Activated gamma-delta T cell (primary cell): ENCODE measurements around the gene SNRPD2.
"Not testable (repeated sequence)": the region's sequence is repeated elsewhere in the genome, so short reads cannot be mapped to it uniquely, and the experiment has no call there.

Source experiments
- DNase-seq: peaks from one replicate; lab custom pipeline; 2025; lab: John Stamatoyannopoulos, UW
- total RNA-seq, 2 donors: gene quantifications; one replicate each; lab custom pipeline; 2026; lab: John Stamatoyannopoulos, UW

SNRPD2 gene
- 82.7 to 100 reads per million in 2 donors for total RNA-seq

GRCh38 chr19:45691516-45692186, at the start of gene SNRPD2:
Gene SNRPD2, minus strand, starts transcription at chr19:45691953. Its CDS starts 65 bp downstream, at chr19:45691888.
- peak; percentile 73 for DNase-seq

GRCh38 chr19:45739498-45740439, 48.0 kb upstream of the SNRPD2 start:
- no peak for DNase-seq

GRCh38 chr19:45733160-45733810, 41.5 kb upstream of the SNRPD2 start, which contains the start of gene MEIOSIN:
Gene MEIOSIN, plus strand, starts transcription at chr19:45733439. Its CDS starts 1,938 bp downstream, at chr19:45735377.
- DNase-seq: no peak

GRCh38 chr19:45730368-45731288, 38.9 kb upstream of the SNRPD2 start, which contains the start of gene FBXO46:
Gene FBXO46, minus strand, starts transcription at chr19:45730896. Its CDS starts 17,401 bp downstream, at chr19:45713495.
- peak; percentile 68 for DNase-seq

GRCh38 chr19:45729800-45730290, 38.1 kb upstream of the SNRPD2 start:
- no peak for DNase-seq

GRCh38 chr19:45728683-45729082, 36.9 kb upstream of the SNRPD2 start:
- not testable (repeated sequence) for DNase-seq

- not testable (repeated sequence) for DNase-seq
Measured at GRCh38 chr19:45720065-45720464, 28.3 kb upstream of the SNRPD2 start.

GRCh38 chr19:45717983-45718650, 26.4 kb upstream of the SNRPD2 start:
- no peak for DNase-seq

GRCh38 chr19:45717131-45717982, 25.6 kb upstream of the SNRPD2 start:
- DNase-seq: peak; percentile 98

- no peak for DNase-seq
Measured at GRCh38 chr19:45716359-45717130, 24.8 kb upstream of the SNRPD2 start.

- no peak for DNase-seq
Measured at GRCh38 chr19:45715139-45715538, 23.4 kb upstream of the SNRPD2 start.

- no peak for DNase-seq
Measured at GRCh38 chr19:45713141-45713540, 21.4 kb upstream of the SNRPD2 start.

GRCh38 chr19:45712699-45713067, 20.9 kb upstream of the SNRPD2 start:
- DNase-seq: no peak

GRCh38 chr19:45711851-45712698, 20.3 kb upstream of the SNRPD2 start:
- no peak for DNase-seq

GRCh38 chr19:45710356-45711130, 18.8 kb upstream of the SNRPD2 start:
- DNase-seq: no peak

- no peak for DNase-seq
Measured at GRCh38 chr19:45705710-45706415, 14.1 kb upstream of the SNRPD2 start.
